Activated CD4-positive, CD25-positive, alpha-beta regulatory T cell treated with anti-CD3 and anti-CD28 coated beads, Interleukin-2, amount 50 U/mL, for 24 hours (primary cell): ENCODE results near the gene LRRC74B.
"Not testable (repeated sequence)": the region's sequence is repeated elsewhere in the genome, so short reads cannot be mapped to it uniquely, and the experiment has no call there.

Experiments
- ATAC-seq, 2 donors: fragments of 150-1000 bp; cut with Tn5 transposase; one replicate each; pipeline ENCODE4 v1.10.0; 2021; ENCODE audit warnings: mild to moderate bottlenecking in 1 of 2, moderate library complexity in 1 of 2

Gene LRRC74B

GRCh38 chr22:21055880-21056319 is 10.2 kb downstream of the LRRC74B start:
- no peak for ATAC-seq

- not testable (repeated sequence) for ATAC-seq
Measured at GRCh38 chr22:21060363-21060762, 14.6 kb downstream of the LRRC74B start.

GRCh38 chr22:21061660-21062321 is 16.0 kb downstream of the LRRC74B start:
- ATAC-seq: not testable (repeated sequence)

- not testable (repeated sequence) for ATAC-seq
Measured at GRCh38 chr22:21064425-21064824, 18.7 kb downstream of the LRRC74B start.

- ATAC-seq: no peak
Measured at GRCh38 chr22:21064917-21065864, 19.4 kb downstream of the LRRC74B start.

GRCh38 chr22:21067075-21067900 is 21.5 kb downstream of the LRRC74B start:
- no peak for ATAC-seq

- peak in 1 of 2 donors; percentile 49 for ATAC-seq
Measured at GRCh38 chr22:21067901-21068680, 22.3 kb downstream of the LRRC74B start.

DNA sequence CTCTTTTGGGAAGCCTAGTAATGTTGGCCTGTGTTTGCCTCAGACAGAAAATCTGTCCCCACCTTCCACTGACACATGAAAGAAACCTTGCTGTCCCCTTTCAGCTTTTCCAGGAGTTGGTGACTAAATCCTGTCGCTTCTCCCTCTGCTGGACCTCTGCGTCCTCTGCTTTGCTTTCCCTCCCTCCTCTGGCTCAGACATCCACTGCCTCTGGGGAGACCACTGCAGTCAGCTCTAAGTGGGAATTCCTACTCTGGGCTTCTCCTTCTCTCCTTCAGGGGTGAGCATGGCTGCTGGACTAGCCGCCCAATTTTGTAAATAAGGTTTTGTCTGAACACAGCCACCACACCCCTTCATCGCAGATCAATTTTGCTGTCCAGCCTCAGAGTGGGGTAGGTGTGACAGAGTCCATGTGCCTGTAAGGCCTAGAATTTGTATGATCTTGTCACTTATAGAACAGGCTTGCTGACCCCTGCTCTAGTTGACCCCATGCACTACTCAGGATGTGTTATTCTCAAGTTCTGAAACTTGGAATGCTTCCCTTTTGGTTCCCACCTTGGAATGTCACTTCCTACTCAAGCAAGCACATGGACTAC is 23.0 kb downstream of the LRRC74B start:
- ATAC-seq: no peak

DNA sequence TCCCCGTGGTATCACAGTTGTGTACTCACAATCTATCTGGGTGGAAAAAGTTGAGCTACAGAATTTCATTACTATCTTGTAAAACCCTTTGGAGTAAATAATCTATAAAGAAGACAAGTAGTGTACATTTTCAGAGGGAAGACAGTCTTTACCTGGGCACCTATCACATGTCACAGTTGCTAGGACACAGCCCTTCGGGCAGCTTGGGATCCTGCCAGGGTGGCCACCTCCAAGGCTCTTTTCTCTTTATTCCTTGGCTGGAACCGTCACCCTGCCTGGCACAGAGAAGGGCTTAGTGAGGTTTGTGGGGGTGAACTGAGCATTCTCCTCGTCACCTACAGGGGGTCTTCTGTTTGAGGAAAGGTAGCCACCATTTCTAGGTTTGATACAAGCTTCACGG is 23.6 kb downstream of the LRRC74B start:
- ATAC-seq: no peak

DNA sequence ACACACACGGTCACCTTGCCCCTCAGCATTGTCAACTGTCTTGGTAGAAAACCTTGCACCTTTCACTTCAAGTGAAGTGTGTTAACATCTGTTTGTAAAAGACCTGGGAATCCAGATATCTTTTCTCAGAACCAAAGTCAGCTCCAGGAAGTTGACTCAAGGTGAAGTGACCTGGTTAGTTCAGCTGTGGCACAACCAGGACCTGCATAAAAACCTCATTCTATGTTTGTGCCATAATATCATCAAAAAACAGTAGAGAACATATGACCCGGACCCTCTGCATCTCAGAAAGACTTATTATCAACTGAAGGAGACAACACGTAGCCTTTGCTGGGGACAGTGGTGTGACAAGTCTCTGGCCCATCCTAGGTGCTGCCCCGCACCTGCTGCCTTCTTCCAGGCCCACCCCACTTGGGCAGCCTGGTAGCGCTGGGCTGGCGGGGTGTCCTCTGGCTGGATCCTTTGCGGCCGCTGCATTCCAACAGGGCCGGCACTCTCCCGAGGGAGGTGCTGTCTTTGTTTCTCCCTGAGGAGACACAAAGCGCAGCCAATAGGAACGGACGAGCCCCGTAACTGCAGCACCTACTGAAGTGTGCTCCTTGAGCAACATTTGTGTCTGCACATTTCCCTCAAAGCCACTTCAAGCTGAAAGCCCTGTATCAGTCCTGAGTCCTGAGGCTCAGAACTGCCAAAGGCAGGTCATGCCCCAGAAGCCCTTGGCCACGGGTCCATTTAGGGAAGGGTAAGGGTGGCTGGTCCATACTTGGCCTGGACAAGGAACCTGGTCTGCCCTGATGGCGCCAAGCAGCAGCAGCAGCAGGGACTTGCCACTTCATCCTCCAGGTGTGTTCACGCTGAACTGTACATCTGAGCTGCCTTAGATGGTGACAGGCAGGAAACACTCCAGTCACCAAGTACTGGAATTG is 25.2 kb downstream of the LRRC74B start:
- ATAC-seq: no peak

DNA sequence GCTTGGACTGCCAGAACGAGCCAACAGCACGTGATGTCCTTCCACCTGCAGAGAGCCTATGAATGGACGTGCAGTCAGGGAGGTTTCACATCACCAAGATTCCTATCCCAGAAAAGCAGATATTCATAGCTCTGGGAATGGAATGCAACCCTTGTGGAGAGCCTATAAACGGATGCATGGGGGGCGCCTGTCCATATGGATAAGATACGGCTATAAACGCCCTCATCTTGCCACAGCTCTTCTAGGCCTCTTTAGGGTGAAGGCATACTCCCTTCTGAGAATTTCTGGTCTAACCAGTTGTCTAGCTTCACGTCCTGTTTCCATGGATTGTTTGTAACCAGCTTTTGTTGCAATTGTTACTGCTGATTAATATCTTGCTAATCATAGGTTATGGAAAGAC is 26.1 kb downstream of the LRRC74B start:
- ATAC-seq: not testable (repeated sequence)

GRCh38 chr22:21073023-21073422 is 27.3 kb downstream of the LRRC74B start:
- ATAC-seq: no peak

GRCh38 chr22:21073482-21073881 is 27.7 kb downstream of the LRRC74B start:
- ATAC-seq: no peak

GRCh38 chr22:21074102-21074715 is 28.5 kb downstream of the LRRC74B start:
- ATAC-seq: no peak

DNA sequence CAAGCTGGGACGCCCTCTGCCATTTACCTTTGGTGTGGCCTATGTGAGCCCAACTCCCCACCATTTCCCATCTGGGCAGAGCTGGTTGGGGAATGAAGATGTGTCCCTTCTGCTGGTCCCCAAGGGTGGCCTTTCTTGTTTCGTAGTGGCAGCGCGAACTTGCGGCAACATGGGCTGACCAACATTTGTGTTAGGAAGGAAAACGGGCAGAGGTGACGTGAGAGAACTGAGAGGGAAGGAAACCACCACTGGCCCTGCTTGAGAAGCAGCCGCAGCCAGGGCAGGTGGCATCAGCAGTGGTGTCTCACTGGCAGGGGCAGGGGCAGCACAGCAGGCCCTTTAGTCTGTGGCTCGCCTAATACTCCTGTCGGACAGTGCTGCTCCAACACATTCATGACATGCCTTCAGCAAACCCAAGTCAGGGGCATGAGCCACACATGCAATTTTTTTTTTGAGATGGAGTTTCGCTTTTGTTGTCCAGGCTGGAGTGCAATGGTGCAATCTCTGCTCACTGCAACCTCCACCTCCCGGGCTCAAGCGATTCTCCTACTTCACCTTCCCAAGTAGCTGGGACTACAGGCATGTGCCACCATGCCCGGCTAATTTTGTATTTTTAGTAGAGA is 29.9 kb downstream of the LRRC74B start:
- no peak for ATAC-seq

- no peak for ATAC-seq
Measured at GRCh38 chr22:21076912-21077625, 31.3 kb downstream of the LRRC74B start.

DNA sequence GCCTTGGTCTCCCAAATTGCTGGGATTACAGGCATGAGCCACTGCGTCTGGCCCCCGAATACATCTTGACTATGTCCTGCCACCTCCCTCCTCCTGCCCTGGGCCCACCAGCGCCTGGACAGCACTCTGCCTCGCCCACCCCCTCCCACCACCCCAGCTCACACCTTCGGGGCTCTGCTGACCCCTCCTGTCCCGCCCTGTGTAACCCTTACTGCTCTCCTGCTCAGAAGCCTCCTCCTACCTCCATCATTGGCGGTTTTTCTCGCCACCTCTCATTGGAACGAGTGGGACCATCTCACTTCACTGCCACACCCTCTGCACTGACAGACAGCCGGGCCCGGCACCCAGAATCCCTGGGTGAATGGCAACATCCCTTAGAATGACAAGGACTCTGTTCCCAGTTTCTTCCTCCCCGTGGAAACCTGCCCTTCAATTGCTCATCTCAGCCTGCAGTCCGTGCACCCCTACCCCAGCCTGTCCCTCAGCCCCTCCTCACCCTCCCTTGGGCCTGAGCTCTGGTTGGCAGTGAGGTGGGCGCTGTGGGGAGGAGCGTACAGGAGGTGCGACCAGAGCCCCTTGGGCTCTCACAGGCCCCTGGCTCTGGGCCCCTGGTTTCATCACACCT is 32.2 kb downstream of the LRRC74B start:
- ATAC-seq: no peak

DNA sequence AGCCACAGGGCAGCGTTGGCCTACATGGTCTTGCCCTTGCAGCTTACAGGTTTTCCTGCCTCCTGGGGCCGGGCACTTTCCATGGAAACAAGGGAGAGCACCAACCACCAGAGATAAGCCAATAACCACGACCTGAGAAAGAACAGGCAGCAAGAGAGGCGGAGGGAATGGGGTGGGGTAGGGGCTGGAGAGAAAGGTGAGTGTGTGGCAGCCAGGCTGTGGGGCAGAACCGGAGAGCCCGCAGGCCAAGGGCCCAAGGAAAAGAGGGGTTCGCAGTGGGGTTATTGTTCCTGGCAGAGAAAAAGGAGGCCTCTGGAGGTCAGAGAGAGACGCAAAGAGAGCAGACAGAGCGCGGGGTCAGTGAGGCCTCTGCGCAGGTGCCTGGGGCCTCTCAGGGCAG is 33.2 kb downstream of the LRRC74B start:
- no peak for ATAC-seq
